AG04449 (cell line): Measurements from ENCODE around the gene LZTS3.
"Not testable (repeated sequence)": the region's sequence is repeated elsewhere in the genome, so short reads cannot be mapped to it uniquely, and the experiment has no call there.

Experiments used
- CTCF ChIA-PET: fragments of 350-600 bp; formaldehyde crosslinking; extraction: SDS; loops from one replicate; lab custom pipeline; 2021; ENCODE audit warnings: antibody characterized with exemption; lab: Yijun Ruan, JAX
- POLR2A ChIA-PET: fragments of 400-600, 350-600 bp; formaldehyde crosslinking; extraction: SDS; loops from one replicate; lab custom pipeline; 2020; ENCODE audit warnings: antibody characterized with exemption, inconsistent platforms; lab: Yijun Ruan, JAX
- DNase-seq: peaks from one replicate; pipeline ENCODE4 v3.0.0-alpha.2; 2010; ENCODE audit warnings: low read depth, low spot score
- H3K4me3 ChIP-seq: 2 replicates; pipeline ENCODE4 v1.5.1; 2011; ENCODE audit warnings: low read depth, mild to moderate bottlenecking, control low read depth, low read length
- CTCF ChIP-seq: IDR thresholded peaks from one replicate; pipeline ENCODE4 v1.5.1; 2011; ENCODE audit warnings: mild to moderate bottlenecking, moderate library complexity, low read length, control low read depth, inconsistent platforms; ENCODE audit not compliant: insufficient read depth; ENCODE audit errors: missing control alignments

Gene LZTS3

GRCh38 chr20:3123542-3123941 is 49.8 kb downstream of the LZTS3 start:
- CTCF ChIA-PET: interaction anchor here (1.7 to 2.3 kb wide), 3 partner anchors 9 to 70 kb away, joined by 4 to 12 read pairs (median 7); no protein-coding TSS in a partner anchor
- DNase-seq: no peak
- TF ChIP-seq CTCF: no peak
- no peak overlapping the region for H3K4me3 ChIP-seq
- POLR2A ChIA-PET: no interaction called here

GRCh38 chr20:3121955-3122610 is 51.3 kb downstream of the LZTS3 start:
- no peak overlapping the region for H3K4me3 ChIP-seq
- ChIA-PET CTCF (interaction anchor here (1.1 to 2.3 kb wide), 4 partner anchors 8 to 68 kb away, joined by 3 to 12 read pairs (median 6); no protein-coding TSS in a partner anchor), POLR2A (no interaction called here)
- TF ChIP-seq CTCF: no peak
- no peak for DNase-seq

GRCh38 chr20:3121271-3121911 is 52.0 kb downstream of the LZTS3 start:
- DNase-seq: no peak
- ChIA-PET CTCF (interaction anchor here (1.1 kb wide), 1 partner anchor 65 kb away, joined by 3 read pairs; no protein-coding TSS in a partner anchor), POLR2A (no interaction called here)
- no peak overlapping the region for H3K4me3 ChIP-seq
- TF ChIP-seq CTCF: no peak

- CTCF ChIA-PET: interaction anchor here (1.5 to 7.7 kb wide), 2 partner anchors 11 to 67 kb away, joined by 7 to 111 read pairs; no protein-coding TSS in a partner anchor
- TF ChIP-seq CTCF: no peak
- H3K4me3 ChIP-seq: no peak overlapping the region
- POLR2A ChIA-PET: interaction anchor here (0.5 kb wide), 1 partner anchor 70 kb away, joined by 5 read pairs; no protein-coding TSS in a partner anchor
- no peak for DNase-seq
Observed at GRCh38 chr20:3119044-3119443, 54.3 kb downstream of the LZTS3 start.

- H3K4me3 ChIP-seq, DNase-seq, POLR2A ChIA-PET: not testable (repeated sequence)
- TF ChIP-seq CTCF: peak; percentile 50
- CTCF ChIA-PET: interaction anchor here (1.3 to 7.7 kb wide), 5 partner anchors 9 to 66 kb away, joined by 3 to 111 read pairs (median 17); no protein-coding TSS in a partner anchor
Observed at GRCh38 chr20:3117839-3118379, 55.4 kb downstream of the LZTS3 start.

GRCh38 chr20:3116341-3116740 is 57.0 kb downstream of the LZTS3 start:
- no peak overlapping the region for H3K4me3 ChIP-seq
- ChIA-PET POLR2A (no interaction called here), CTCF (interaction anchor here (0.8 to 7.7 kb wide), 9 partner anchors 7 to 64 kb away, joined by 3 to 111 read pairs (median 10); no protein-coding TSS in a partner anchor)
- no peak for TF ChIP-seq CTCF
- DNase-seq: no peak
